Bronchial epithelial cell (primary cell): ENCODE data around the gene LDLRAD3. TPM values are rescaled to one million over a fixed set of nuclear protein-coding genes. Genes with fewer than 3 reads are reported as not detected.
A peak's percentile ranks its signal among the peaks of the same experiment; 100 is the strongest.
"Not testable (repeated sequence)": the region's sequence is repeated elsewhere in the genome, so short reads cannot be mapped to it uniquely, and the experiment has no call there.

Experiments used
- DNase-seq: peaks from one replicate; pipeline ENCODE4 v3.0.0-alpha.2; 2010; ENCODE audit warnings: low read depth
- FAIRE-seq: peaks from 2 replicates; lab custom pipeline; 2011; peaks lifted over from hg19 to GRCh38; lab: Jason Lieb, UNC
- H3K27me3 ChIP-seq: 2 replicates; pipeline ENCODE4 v1.5.1; 2011; ENCODE audit warnings: low read length; ENCODE audit not compliant: control insufficient read depth, insufficient read depth
- H3K36me3 ChIP-seq: 2 replicates; pipeline ENCODE4 v1.5.1; 2011; ENCODE audit warnings: low read length; ENCODE audit not compliant: control insufficient read depth, insufficient read depth
- H3K4me3 ChIP-seq: 2 replicates; pipeline ENCODE4 v1.5.1; 2011; ENCODE audit warnings: mild to moderate bottlenecking, low read depth, low read length, control low read depth
- total RNA-seq: library from RNA; depleted of rRNA; stranded (reverse); fragments of >200 nt; gene quantifications from 2 replicates; pipeline ENCODE4 v1.2.1, GENCODE V29; 2014
- TF ChIP-seq, protein P1 (sequence below): IDR thresholded peaks from 2 replicates; pipeline ENCODE4 v1.5.1; 2011; ENCODE audit warnings: mild to moderate bottlenecking, moderate library complexity, low read length, control low read depth, inconsistent platforms; ENCODE audit not compliant: insufficient read depth, severe bottlenecking

Gene LDLRAD3
- total RNA-seq, 1 donor from 2014 or later = 4.7 TPM

DNA sequence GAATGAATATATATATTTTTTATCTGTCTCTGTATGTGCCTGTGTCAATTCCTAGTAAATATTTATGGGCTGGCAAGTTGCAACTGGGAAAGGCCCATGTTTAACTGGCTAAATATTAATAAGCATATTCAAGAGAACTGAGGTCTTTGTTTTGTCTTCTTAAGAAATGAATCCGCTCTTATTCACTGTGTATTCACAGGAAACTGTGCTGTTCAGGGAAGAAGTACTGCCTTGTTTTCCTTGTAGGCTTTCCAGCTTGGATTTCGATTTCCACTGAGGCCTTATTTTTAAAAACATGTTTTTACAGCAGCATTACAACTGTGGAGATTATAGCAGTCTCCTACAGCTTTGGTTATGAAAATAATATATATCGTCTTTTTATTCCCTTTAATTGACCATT is 64.7 kb downstream of the LDLRAD3 start:
- no peaks in the 10 kb centered on the region for H3K27me3 ChIP-seq
- FAIRE-seq = no peak
- DNase-seq = peak; percentile 39
- H3K36me3 ChIP-seq = no peaks in the 10 kb centered on the region
- TF ChIP-seq, protein P1, sequence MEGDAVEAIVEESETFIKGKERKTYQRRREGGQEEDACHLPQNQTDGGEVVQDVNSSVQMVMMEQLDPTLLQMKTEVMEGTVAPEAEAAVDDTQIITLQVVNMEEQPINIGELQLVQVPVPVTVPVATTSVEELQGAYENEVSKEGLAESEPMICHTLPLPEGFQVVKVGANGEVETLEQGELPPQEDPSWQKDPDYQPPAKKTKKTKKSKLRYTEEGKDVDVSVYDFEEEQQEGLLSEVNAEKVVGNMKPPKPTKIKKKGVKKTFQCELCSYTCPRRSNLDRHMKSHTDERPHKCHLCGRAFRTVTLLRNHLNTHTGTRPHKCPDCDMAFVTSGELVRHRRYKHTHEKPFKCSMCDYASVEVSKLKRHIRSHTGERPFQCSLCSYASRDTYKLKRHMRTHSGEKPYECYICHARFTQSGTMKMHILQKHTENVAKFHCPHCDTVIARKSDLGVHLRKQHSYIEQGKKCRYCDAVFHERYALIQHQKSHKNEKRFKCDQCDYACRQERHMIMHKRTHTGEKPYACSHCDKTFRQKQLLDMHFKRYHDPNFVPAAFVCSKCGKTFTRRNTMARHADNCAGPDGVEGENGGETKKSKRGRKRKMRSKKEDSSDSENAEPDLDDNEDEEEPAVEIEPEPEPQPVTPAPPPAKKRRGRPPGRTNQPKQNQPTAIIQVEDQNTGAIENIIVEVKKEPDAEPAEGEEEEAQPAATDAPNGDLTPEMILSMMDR = no peak
- H3K4me3 ChIP-seq = no peak overlapping the region

DNA sequence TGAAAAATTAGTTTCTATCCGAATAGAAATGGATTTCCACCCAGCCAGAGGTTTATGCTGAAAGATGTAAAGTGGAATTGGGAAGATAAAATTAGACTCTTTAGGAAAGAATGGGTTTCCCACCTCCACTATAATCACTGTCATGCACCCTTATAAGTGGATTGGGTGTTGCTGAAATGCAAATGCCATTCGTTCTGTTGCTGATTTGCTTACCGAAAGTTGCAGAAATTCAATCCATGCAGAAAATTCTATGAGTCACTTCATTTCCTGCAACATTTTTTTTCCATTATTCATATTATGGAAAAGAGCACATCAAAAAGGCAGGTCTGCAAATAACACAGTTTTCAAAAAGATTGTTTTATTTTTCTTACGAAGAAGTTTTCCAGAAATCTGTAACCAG is 65.6 kb downstream of the LDLRAD3 start:
- Histone ChIP-seq H3K27me3 (no peaks in the 10 kb centered on the region), H3K36me3 (no peaks in the 10 kb centered on the region), H3K4me3 (no peak overlapping the region)
- DNase-seq (peak; percentile 84), FAIRE-seq (no peak)
- TF ChIP-seq, protein P1 = no peak

DNA sequence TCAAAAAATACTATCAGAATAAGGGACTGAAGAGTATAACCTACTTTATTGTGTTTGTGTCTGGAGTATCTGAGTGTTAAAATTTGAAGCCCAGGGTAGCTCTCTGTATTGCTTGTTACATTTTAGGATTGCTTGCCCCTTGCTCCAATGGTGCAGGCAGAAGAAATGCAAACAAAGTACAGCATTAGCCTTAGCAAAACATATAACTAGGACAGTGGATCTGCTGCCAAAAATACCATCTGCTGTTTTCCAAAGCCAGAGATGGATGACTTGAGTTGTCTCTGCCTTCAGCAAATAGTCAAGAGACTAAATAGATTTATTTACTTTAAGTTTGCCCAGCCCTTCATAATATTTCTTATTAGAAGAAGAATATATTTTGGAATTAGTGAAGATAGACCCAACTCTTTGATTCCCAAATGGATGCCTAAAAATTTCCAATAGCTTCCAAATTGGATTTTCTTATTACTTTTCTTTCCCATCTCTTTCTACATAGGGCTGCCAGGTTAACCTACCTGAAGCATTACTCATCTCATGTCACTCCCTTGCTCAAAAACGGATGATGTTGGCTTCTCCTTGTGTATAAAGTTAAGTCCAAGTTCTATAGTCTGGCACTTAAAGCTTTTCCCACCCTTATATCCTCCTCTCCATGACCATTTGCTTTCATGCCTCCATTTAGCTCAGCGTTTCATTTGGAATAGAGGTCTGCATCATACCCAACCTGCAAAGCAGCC is 66.3 kb downstream of the LDLRAD3 start:
- DNase-seq (peak; percentile 66), FAIRE-seq (no peak)
- Histone ChIP-seq H3K4me3 (no peak overlapping the region), H3K27me3 (no peaks in the 10 kb centered on the region), H3K36me3 (no peaks in the 10 kb centered on the region)
- TF ChIP-seq, protein P1 = no peak

DNA sequence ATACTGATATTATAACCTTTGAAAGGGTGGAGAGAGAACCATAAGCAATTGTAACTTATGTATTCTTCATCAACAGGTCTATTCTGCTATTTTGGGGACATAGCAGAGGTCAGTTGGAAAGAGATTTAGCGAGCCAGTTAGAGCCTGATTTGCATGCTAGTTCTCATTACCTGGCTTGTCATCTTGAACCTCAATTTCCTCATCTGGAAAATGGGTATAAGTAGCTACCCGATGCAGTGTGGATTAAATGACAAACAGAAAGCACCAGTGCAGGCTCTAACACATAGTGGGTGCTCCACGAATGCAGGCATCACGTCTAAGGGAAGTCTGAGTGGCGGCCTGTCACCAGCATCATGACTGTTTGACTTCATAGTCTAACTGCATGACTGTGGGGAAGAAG is 67.7 kb downstream of the LDLRAD3 start:
- DNase-seq = no peak
- Histone ChIP-seq H3K27me3 (no peaks in the 10 kb centered on the region), H3K4me3 (no peak overlapping the region), H3K36me3 (no peaks in the 10 kb centered on the region)
- TF ChIP-seq, protein P1 = no peak
- FAIRE-seq = no peak

DNA sequence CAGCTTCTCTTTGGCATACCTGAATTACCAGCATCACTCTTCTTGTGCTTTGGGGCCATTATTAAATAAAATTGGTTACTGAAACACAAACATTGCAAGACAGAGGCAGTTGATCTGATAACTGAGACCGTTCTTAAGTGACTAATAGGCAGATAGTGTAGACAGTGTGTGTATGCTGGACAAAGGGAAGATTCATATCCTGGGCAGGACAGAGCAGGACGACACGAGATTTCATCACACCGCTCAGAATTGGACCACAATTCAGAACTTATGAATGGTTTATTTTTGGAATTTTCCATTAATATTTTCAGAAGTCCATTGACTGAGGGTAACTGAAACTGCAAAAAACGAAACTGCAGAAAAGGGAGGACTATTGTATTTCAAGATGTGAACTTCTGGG is 68.6 kb downstream of the LDLRAD3 start:
- no peaks in the 10 kb centered on the region for H3K27me3 ChIP-seq
- FAIRE-seq (no peak), DNase-seq (peak; percentile 37)
- TF ChIP-seq, protein P1 = no peak
- no peaks in the 10 kb centered on the region for H3K36me3 ChIP-seq
- H3K4me3 ChIP-seq = no peak overlapping the region

DNA sequence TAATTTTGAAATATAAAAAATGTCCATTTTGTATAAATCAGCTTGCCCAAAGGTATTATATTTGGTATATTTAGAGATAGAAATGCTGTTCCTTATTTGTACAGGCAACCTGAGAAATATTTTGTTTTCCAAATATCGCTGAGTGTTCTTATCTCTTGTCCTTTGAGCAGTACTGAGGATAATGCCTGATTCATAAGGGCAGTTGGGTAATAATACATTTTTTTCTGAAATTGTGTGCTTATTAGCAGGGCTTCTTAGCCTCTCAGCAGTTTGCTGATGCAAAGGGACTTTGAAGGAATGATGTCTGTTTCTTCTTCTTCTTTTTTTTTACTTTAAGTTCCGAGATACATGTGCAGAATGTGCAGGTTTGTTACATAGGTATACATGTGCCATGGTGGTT is 69.1 kb downstream of the LDLRAD3 start:
- TF ChIP-seq, protein P1 = no peak

DNA sequence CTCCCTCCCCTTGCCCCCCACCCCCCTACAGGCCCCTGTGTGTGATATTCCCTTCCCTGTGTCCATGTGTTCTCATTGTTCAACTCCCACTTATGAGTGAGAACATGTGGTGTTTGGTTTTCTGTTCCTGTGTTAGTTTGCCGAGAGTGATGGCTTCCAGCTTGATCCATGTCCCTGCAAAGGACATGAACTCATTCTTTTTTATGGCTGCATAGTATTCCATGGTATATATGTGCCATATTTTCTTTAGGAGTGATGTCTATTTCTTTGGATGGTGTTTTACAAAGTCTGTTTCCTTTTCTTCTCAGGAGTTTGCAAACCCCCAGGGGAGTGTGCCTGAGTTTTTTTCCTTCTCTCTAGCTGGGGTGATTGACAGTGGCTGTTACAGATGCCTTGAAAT is 69.6 kb downstream of the LDLRAD3 start:
- not testable (repeated sequence) for H3K36me3 ChIP-seq, H3K27me3 ChIP-seq, H3K4me3 ChIP-seq, DNase-seq, FAIRE-seq

More for the DNA sequence above, 69.1 kb downstream of the LDLRAD3 start:
- DNase-seq = peak; percentile 20
- no peak for FAIRE-seq
- Histone ChIP-seq H3K27me3 (no peaks in the 10 kb centered on the region), H3K4me3 (no peak overlapping the region), H3K36me3 (no peaks in the 10 kb centered on the region)
